Ramos (cell line): ENCODE results near the gene PRSS23.
"Not testable (repeated sequence)": the region's sequence is repeated elsewhere in the genome, so short reads cannot be mapped to it uniquely, and the experiment has no call there.

Experiments used
- in situ Hi-C: fragments of 300-500 bp; cut with MboI; formaldehyde crosslinking; loops from one replicate; pipeline ENCODE4 v1.14.3; 2022; ENCODE audit warnings: low sequenced_read_pairs; ENCODE audit not compliant: unreplicated experiment

Gene PRSS23, protein sequence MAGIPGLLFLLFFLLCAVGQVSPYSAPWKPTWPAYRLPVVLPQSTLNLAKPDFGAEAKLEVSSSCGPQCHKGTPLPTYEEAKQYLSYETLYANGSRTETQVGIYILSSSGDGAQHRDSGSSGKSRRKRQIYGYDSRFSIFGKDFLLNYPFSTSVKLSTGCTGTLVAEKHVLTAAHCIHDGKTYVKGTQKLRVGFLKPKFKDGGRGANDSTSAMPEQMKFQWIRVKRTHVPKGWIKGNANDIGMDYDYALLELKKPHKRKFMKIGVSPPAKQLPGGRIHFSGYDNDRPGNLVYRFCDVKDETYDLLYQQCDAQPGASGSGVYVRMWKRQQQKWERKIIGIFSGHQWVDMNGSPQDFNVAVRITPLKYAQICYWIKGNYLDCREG

DNA sequence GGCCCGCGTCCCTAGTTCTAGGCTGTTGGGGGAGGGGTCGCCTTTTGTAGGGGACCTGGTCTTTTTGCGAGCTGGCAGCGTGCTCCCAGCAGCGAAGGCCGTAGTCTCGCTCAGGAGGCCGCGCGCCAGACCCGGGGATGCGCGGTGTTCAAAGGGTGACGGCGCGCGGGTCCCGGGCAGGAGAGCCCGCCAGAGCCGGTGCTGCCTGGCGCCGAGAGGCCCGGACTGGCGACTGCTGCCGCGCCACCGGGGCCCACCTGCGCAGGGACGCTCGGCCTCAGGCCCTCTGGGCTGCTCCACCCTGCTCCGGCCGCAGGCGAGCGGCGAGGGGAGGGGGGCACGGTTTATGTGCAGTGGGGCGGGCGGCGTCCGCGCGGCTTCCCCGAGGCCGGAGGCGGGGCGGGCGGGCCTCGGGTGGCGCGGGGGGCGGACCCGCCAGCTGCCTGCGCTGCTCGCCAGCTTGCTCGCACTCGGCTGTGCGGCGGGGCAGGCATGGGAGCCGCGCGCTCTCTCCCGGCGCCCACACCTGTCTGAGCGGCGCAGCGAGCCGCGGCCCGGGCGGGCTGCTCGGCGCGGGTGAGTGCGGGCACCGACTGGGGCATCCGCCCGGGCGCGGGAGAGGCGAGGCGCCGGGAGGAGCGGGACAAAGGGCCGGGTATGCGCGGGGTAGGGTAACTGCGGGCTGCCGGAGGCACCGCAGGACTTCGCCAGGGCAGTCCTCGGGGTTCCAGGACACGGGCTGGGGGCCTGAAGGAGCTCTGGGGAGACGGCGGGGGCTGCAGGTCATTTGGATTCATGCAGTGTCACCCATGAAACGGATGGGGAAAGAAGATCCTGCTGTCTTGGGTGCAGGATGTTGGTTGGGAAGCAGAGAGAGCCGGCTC lies at the start of gene PRSS23:
Gene PRSS23 (plus strand): TSS at position 467 of the 884 bp plus-strand sequence. CDS start 7,102 bp downstream, outside the sequence.
- in situ Hi-C loops, result loop anchor here (25.0 kb wide), 1 partner anchor 938 kb away; the partner anchor contains the start of gene CCDC83

DNA sequence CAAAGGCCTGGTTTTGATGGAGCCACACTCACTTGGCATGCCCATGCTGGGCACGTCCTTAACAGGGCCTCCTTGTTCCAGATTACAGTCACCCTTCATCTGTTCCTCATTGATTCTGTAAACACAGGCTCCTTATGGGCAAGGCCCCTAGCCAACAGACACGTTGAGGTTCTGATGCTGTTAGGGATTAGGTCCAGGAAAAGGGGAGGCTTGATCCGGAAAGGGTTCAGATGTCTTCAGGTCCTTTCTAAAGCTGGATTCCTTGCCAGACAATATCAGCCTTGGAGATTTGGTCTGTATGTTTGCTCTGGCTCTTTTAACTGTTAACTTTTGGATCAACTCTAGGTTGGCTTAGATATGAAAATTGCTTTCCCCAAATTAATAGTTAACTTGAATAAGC lies 46.9 kb upstream of the PRSS23 start:
- in situ Hi-C loops, result no loop called here

DNA sequence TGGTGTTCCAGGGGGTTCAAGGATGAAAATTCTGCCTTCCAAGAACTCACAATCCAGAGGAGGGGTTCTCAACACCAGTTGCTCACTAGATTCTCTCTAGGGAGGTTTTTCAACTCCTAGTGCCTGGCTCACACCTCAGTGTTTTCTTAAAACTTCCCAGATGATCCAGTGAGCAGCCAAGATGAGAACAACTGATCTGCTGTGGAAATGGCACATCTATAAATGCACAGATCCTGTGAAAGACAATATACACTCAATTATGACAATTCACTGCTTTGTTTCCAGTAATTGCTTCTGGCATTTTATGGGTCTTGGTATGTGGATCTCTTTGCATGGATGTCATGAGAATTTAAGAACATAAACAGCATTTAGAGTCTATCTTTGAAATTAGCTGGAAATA lies 45.2 kb upstream of the PRSS23 start:
- in situ Hi-C loops, result no loop called here

DNA sequence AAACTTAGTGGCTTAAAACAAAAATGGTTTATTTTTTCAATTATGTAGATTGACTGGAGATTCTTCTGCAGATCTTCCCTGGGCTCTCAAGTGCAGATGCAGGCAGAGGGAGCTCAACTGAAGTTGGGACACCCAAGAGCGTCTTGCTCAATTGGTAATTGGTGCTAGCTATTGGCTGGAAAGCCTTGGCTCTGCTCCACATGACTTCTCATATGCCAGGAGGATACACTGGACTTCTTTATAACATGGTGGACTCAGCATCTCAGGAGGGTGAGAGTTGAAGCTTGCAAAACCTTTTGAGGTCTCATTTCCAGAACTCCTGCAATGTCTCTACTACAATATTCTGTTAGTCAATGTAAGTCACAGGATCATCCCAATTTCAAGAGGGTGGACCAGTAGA lies 42.2 kb upstream of the PRSS23 start:
- in situ Hi-C loops, result no loop called here

DNA sequence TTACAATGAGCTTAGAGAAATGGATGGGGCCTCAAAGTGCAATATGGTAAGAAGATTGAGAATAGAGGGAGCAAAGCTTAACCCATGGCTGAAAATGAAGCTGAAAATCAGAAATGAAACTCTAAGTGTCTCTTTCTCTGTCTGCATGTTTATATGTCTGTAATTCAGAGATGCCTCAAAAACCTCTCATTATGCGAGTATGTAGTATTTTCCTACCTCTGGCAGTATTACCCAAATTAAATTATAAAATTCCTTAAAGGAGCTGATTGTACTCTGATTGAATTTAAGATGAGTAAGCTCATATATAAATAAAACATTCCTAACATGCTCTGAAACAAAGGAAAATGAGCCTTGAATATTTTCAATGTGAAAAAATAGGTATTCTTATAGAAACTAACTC lies 39.8 kb upstream of the PRSS23 start:
- in situ Hi-C loops, result no loop called here

DNA sequence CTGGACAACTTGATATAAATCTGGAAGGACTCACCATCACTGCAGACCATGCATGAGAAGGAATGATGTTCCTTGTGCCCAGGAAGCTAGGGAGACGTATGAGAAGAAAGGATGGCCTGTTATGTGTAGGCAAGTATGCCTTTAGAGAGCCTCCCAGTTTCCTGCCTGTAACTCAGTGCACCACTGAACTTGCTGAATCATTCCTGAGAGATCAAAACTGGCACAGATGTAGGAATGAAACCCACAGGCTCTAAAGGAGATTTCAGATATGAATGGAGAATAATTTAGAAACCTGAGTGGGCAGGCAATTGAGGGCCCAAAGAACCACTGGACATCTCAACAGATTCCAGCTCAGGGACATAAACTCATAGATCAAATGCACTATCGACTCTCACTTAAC lies 38.4 kb upstream of the PRSS23 start:
- in situ Hi-C loops, result no loop called here

DNA sequence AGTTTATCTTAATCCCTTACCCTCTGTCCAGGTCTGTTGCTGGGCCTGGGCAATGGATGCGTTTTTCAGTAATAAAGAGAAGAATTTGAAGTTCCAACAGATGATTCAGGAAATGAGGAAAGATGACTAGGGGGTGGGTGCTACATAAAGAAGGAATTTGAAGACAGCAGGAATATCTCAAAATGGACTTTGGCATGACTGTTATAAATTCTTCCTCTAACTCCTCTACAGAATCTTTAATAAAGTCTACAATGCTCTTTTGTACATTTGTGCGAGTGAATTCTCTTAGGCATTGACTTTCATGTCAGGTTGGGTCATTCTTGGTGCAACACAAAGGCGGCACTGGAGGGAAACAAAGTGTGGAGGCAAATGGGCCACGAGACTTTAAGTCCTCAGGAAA lies 35.1 kb upstream of the PRSS23 start:
- in situ Hi-C loops, result no loop called here

DNA sequence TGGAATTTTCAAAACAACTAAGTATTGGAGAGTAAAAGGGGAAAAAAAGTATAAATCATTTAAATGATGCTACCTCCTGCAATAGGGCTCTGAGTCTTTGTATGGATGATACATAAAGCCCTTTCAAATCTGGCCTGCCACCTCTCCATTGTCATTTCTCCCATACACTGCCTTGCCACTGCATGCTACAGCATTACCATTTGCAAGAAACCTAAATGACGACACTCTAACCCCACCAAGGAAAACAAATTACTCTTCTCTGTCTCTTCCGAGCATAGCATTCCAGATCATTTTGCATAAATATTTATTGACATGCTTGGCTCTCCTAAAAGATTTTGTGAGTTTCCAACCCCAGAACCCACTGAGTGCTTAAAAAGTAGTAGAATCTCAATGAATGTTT lies 34.5 kb upstream of the PRSS23 start:
- in situ Hi-C loops, result no loop called here

DNA sequence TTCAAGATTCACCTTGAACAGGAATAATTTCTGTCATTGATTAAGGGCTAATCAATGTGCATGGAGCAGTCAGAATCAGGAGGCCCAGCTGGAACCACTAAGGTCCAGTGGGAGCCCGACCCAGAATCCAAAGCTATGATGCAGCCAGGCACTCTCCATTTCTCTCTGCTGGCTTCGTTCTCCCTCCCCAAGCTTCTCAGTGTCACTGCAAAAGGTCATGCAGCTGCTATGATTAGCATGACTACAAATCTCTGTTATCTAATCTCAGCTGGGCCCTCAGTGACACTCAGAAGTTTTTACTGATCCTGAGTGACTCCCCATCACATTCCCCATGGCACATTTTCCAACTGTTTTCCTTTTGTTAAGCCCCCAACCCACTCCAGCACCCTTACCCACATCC lies 31.1 kb upstream of the PRSS23 start:
- in situ Hi-C loops, result no loop called here

DNA sequence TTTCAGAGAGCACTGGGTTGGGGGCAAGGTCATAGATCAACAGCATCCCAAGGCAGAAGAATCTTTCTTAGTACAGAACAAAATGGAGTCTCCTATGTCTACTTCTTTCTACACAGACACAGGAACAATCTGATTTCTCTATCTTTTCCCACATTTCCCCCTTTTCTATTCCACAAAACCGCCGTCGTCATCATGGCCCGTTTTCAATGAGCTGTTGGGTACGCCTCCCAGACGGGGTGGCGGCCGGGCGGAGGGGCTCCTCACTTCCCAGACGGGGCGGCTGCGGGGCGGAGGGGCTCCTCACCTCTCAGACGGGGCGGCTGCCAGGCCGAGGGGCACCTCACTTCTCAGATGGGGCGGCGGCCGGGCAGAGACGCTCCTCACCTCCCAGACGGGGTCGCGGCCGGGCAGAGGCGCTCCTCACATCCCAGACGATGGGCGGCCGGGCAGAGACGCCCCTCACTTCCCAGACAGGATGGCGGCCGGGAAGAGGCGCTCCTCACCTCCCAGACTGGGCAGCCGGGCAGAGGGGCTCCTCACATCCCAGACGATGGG lies 29.8 kb upstream of the PRSS23 start:
- in situ Hi-C loops, result not testable (repeated sequence)

DNA sequence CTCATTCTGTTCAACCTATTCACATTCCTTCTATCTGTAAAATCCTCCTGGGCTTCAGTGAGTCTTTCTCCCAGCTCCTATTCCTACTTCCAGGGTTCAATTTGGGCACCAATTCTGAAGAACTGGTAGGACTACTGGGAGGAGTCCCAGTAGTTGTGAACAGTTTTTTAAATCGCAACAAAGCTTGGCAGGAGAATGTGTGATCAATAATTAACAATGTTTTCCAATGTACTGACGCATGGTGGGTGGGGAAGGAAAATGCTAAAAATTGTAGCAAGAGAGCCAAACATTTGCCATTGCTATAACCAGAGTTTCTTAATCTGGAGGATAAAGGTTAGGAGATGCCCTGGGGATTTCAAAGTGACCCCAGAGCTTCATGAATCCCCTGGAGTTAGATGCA lies 27.3 kb upstream of the PRSS23 start:
- in situ Hi-C loops, result no loop called here

DNA sequence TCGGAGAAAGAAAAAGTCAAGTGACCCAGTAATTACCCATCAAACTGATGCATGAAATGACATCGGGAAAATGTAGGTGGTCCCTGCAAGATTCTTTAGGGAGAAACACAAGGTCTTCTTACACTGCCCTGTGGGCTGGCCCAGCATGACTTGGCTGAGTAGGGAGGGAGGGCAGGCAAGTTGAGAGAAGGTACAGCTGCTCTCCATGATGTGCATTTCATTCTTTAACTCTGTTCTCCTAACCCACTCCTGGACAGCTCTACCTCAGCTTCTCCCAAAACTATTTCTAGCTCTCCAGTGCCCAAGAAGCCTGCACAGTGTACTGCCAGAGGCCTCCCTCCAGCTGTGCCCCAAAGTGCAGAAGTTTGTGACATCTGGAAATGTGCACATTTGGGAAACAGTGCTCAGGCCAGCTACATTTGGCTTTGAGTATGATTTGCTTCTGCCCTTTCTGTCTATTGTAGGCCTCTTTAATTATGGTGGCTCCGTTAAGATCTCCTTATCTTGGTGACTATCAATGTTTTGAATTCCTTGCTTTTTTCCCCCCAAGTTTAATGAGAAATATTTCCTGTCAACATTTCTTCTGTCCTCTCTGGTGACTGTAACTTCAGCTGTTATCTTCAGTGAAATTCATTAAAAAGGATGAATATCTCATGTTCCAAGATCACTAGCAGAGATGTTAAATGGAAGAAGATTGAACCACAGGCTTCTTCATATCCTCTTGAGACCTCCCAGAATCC lies 26.7 kb upstream of the PRSS23 start:
- in situ Hi-C loops, result no loop called here

DNA sequence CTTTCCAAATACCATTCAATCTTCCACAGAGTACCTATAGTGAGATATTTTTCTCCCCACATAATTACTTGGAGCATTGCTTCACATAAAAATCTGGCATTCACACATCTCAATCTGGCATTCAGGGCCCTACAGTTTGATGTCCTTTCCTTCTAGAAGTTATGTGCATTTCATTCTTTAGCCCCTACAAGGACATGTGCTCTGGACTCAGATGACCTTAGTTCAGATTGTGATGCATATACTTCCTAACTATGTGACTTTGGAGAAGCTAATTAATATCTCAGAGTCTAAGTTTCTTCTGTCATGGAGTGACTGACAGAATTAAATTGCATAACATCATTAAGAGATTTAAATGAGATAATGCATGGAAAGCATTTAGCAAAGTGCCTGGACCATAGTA lies 25.9 kb upstream of the PRSS23 start:
- in situ Hi-C loops, result no loop called here

DNA sequence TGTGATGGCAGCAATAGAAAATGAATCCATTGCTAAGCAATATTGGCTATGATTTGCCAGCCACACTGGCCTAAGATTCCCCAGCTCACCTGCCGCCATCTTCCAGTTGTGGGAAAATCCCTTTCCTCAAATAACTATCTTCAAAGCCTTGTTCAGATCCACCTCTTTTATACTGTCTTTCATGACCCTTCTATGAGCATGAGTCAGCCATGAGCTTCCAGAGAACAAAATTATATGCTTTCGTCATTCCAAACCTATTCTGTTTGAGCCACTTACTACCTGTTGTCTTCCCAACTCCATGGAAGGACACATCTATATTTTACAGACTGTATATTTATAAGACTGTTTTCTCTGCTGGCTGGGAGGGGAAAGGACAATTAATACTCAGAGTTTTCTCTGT lies 25.0 kb upstream of the PRSS23 start:
- in situ Hi-C loops, result no loop called here

DNA sequence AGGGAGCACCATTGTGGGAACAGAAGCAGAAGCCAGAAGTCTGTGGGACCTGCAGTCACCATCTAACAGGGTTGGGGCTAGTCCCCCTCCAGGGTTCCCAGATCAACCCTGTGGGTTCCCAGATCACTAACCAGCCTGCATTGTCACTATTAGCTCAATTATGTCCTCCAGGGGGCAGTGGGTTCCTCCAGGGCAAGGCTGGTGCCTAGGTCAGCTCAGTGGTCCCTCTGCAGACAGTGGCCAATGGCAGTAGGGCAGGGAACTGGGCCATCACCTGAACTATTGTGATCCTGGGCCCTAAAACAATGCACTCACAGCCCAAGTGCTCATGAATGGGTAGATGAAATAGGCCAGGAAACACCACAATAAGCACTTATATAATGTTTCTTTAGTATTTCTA lies 18.8 kb upstream of the PRSS23 start:
- in situ Hi-C loops, result no loop called here

DNA sequence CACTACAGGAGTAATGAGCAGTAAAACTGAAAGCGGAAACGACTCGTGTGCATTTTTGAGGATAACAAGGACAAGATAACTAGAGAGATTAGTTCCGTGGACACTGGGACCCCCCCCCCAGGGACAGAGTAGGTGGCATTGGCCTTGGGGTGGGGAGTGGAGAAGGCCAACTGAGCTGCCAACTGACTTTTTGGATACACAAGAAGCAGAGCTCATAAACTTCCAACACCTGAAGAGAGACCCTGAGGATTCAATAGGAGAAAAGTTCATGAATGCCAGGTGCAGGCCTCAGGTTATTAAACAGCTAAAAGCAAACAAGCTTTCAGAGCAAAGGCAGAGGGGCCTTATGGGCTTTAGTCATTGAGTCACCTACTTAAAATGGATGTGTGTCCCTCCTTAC lies 17.6 kb upstream of the PRSS23 start:
- in situ Hi-C loops, result no loop called here

DNA sequence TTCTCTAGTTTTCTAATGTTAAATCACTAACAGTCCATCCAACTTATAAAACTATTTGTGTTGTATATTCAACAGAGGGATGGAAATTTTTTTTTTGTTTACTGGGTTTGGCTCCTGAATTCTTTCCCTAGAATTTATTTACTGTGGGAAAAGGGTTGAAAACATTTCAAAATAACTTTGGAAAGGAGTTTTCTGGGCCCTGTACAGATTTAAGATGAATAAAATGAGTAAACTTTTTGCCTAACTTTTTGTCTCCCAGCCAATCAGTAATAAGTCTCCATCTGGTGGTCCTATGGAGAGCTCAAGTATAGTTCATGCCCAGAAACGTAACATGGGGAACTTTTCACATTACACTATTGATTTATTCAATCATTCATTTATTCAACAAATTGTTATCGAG lies 16.7 kb upstream of the PRSS23 start:
- in situ Hi-C loops, result no loop called here

DNA sequence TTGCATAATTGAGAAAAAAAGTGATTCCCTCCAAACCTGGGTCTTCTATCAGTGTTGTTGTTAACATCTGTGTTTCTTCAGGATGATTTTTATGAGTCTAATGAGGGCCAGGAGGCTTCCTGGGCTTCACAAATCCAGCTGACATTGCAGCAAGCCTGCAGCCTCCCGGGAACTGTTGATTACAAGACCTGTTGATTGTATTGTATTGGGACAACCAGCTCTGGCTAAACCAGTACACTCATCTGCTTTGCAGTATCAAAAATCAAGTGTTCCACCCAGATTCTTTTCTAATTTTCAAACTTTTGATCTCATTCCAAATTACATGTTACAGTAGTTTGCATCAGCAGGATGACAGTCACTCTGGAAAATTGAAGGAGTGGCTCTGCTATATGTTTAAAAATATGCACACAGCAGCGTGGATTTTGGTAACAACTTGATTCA lies 16.1 kb upstream of the PRSS23 start:
- in situ Hi-C loops, result no loop called here

DNA sequence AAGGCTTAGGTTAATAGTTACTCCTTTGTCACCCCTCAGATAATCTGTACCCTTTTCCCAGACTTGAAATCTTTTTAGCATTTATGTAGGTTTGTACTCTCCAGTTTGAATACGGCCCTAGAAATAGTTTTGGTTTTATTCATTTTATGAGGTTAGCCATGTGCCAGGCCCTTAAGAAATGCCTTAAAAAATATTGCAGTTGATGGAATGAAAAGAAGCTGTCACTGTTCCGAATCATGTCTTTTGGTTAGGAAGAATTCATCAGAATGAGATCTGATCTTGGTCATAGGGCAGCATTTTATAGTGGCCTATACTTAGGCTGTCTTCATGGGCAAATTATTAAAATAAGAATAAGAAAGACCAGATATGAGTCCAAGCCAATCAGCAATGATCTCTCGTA lies 14.8 kb upstream of the PRSS23 start:
- in situ Hi-C loops, result no loop called here

DNA sequence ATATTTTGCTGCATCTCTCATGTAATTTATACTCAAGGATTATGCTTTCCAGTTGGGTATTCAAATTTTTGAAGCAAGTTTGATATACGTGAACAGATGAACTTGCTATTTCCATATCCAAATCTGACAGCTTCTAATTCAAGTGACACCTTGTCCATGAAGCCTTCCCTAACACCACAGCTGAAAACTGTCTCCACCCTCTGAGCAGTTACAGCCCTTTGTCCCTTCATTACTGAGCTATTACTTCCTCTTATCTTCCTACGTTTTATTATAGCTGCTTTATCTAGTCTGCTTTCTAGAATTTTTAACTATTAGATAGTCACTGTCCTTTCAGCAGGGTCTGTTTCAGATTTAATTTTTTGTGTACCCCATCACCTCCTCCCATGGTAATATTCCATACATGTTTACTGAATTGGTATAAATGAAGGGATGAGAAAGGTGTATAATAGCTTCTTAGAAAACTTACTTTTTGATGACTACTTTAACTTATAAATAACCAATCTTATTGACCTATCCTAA lies 13.3 kb upstream of the PRSS23 start:
- in situ Hi-C loops, result no loop called here
